Neural progenitor cell (in vitro differentiated cells): Measurements from ENCODE around the gene ZNF385D.

Source experiments
- EZH2 ChIP-seq: fragments of 200-600 bp; sonication (generic); IDR thresholded peaks from 2 replicates; pipeline ENCODE4 v1.6.1; 2017; ENCODE audit warnings: antibody characterized with exemption, mild to moderate bottlenecking, moderate library complexity
- TF ChIP-seq, protein P1 (sequence below): fragments of 200-600 bp; sonication (generic); IDR thresholded peaks from 2 replicates; pipeline ENCODE4 v1.5.1; 2017; ENCODE audit warnings: antibody characterized with exemption, mild to moderate bottlenecking

GRCh38 chr3:21390856-21391255 is 360.2 kb downstream of the ZNF385D start:
- TF ChIP-seq, protein P1, sequence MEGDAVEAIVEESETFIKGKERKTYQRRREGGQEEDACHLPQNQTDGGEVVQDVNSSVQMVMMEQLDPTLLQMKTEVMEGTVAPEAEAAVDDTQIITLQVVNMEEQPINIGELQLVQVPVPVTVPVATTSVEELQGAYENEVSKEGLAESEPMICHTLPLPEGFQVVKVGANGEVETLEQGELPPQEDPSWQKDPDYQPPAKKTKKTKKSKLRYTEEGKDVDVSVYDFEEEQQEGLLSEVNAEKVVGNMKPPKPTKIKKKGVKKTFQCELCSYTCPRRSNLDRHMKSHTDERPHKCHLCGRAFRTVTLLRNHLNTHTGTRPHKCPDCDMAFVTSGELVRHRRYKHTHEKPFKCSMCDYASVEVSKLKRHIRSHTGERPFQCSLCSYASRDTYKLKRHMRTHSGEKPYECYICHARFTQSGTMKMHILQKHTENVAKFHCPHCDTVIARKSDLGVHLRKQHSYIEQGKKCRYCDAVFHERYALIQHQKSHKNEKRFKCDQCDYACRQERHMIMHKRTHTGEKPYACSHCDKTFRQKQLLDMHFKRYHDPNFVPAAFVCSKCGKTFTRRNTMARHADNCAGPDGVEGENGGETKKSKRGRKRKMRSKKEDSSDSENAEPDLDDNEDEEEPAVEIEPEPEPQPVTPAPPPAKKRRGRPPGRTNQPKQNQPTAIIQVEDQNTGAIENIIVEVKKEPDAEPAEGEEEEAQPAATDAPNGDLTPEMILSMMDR = no peak
- no peak for TF ChIP-seq EZH2
